Measurements from ENCODE around the gene COMMD6.

Gene COMMD6

GRCh38 chr13:75530549-75530961 is 7.1 kb downstream of the COMMD6 start:
- no peak overlapping the region for H3K4me3 ChIP-seq (ENCODE audit: low read length)
- H3K27me3 ChIP-seq (ENCODE audit: control insufficient read depth, low read length): no peaks in the 10 kb centered on the region
- no peak for TF ChIP-seq CTCF (IDR thresholded peaks at IDR 0.05; ENCODE audit: low read depth, low read length, poor library complexity, severe bottlenecking)
- no peak for TF ChIP-seq EZH2phosphoT487 (IDR thresholded peaks at IDR 0.05; ENCODE audit: borderline replicate concordance, low read length)
- no peaks in the 10 kb centered on the region for H3F3A ChIP-seq (ENCODE audit: control insufficient read depth, insufficient read depth)
- H3K9me2 ChIP-seq (replicated peaks; ENCODE audit: control insufficient read depth, low read length): no peaks in the 10 kb centered on the region
- peaks cover 3% of the 10 kb centered on the region; the same call in 1 of the 2 replicates for H3K4me1 ChIP-seq (ENCODE audit: control insufficient read depth, low read length)
- H3K36me3 ChIP-seq (ENCODE audit: control insufficient read depth, low read length): peaks cover 36% of the 10 kb centered on the region
- H3K9me3 ChIP-seq (ENCODE audit: control insufficient read depth, insufficient read depth, low read length): no peaks in the 10 kb centered on the region
- H3K27ac ChIP-seq (ENCODE audit: low read depth, low read length): no peak overlapping the region
- H3K4me2 ChIP-seq (ENCODE audit: low read length): no peak overlapping the region
- H3K79me2 ChIP-seq (ENCODE audit: control insufficient read depth, low read length): peaks cover 4% of the 10 kb centered on the region; the same call in 1 of the 2 replicates
- H4K20me1 ChIP-seq (ENCODE audit: control insufficient read depth, insufficient read depth, low read depth, low read length): no peaks in the 10 kb centered on the region

- Histone ChIP-seq H3K9me3 (ENCODE audit: control insufficient read depth, insufficient read depth, low read length) (peaks cover 22% of the 10 kb centered on the region; the same call in 1 of the 2 replicates), H3K4me2 (ENCODE audit: low read length) (no peak overlapping the region), H3F3A (ENCODE audit: control insufficient read depth, insufficient read depth) (no peaks in the 10 kb centered on the region)
These were observed 15.7 kb downstream of the COMMD6 start for GRCh38 chr13:75521956-75522355.

GRCh38 chr13:75518439-75519088 is 19.1 kb downstream of the COMMD6 start:
- Histone ChIP-seq H3K79me2 (ENCODE audit: control insufficient read depth, low read length) (no peaks in the 10 kb centered on the region), H3K4me2 (ENCODE audit: low read length) (no peak overlapping the region), H3K9me3 (ENCODE audit: control insufficient read depth, insufficient read depth, low read length) (peaks cover 26% of the 10 kb centered on the region; the same call in 1 of the 2 replicates), H3K4me1 (ENCODE audit: control insufficient read depth, low read length) (peaks cover 8% of the 10 kb centered on the region), H3K27ac (ENCODE audit: low read depth, low read length) (no peak overlapping the region), H3K27me3 (ENCODE audit: control insufficient read depth, low read length) (no peaks in the 10 kb centered on the region), H3F3A (ENCODE audit: control insufficient read depth, insufficient read depth) (no peaks in the 10 kb centered on the region), H3K9me2 (replicated peaks; ENCODE audit: control insufficient read depth, low read length) (no peaks in the 10 kb centered on the region), H4K20me1 (ENCODE audit: control insufficient read depth, insufficient read depth, low read depth, low read length) (no peaks in the 10 kb centered on the region), H3K36me3 (ENCODE audit: control insufficient read depth, low read length) (no peaks in the 10 kb centered on the region), H3K4me3 (ENCODE audit: low read length) (no peak overlapping the region)
- no peak for TF ChIP-seq EZH2phosphoT487 (IDR thresholded peaks at IDR 0.05; ENCODE audit: borderline replicate concordance, low read length)
- no peak for TF ChIP-seq CTCF (IDR thresholded peaks at IDR 0.05; ENCODE audit: low read depth, low read length, poor library complexity, severe bottlenecking)

More at GRCh38 chr13:75521956-75522355, 15.7 kb downstream of the COMMD6 start:
- Histone ChIP-seq H3K4me1 (ENCODE audit: control insufficient read depth, low read length) (peaks cover 8% of the 10 kb centered on the region), H4K20me1 (ENCODE audit: control insufficient read depth, insufficient read depth, low read depth, low read length) (no peaks in the 10 kb centered on the region), H3K4me3 (ENCODE audit: low read length) (no peak overlapping the region), H3K27me3 (ENCODE audit: control insufficient read depth, low read length) (no peaks in the 10 kb centered on the region), H3K79me2 (ENCODE audit: control insufficient read depth, low read length) (no peaks in the 10 kb centered on the region), H3K36me3 (ENCODE audit: control insufficient read depth, low read length) (peaks cover 13% of the 10 kb centered on the region), H3K27ac (ENCODE audit: low read depth, low read length) (no peak overlapping the region), H3K9me2 (replicated peaks; ENCODE audit: control insufficient read depth, low read length) (no peaks in the 10 kb centered on the region)
- TF ChIP-seq CTCF (IDR thresholded peaks at IDR 0.05; ENCODE audit: low read depth, low read length, poor library complexity, severe bottlenecking) (no peak), EZH2phosphoT487 (IDR thresholded peaks at IDR 0.05; ENCODE audit: borderline replicate concordance, low read length) (no peak)
